ENCODE results near the gene NACC1. TPM values are rescaled to one million over a fixed set of nuclear protein-coding genes. Genes with fewer than 3 reads are reported as not detected.

NACC1 gene
- total and polyA plus RNA-seq, 2 of the 8 experiments (the other 6 are each of a cell fraction or from before 2014, with no cell fraction given) = 234 to 301 TPM

GRCh38 chr19:13150187-13150930 lies 32.3 kb downstream of the NACC1 start, which contains the start of the genes IER2 and STX10 (continued):
- TF ChIP-seq CHD7 (IDR thresholded peaks at IDR 0.05; ENCODE audit: insufficient replicate concordance, low read length) (no peak), TEAD4 (IDR thresholded peaks at IDR 0.05; ENCODE audit: low read depth, low read length) (no peak; the same call in 1 of the 2 replicates), NRF1 (IDR thresholded peaks at IDR 0.05; ENCODE audit: low read depth, low read length) (no peak), HDAC6 (IDR thresholded peaks at IDR 0.05; ENCODE audit: low read depth, low read length) (no peak), MAX (IDR thresholded peaks at IDR 0.05) (peak; percentile 81), KDM1A (IDR thresholded peaks at IDR 0.05; ENCODE audit: borderline replicate concordance, low read length) (no peak), RBBP5 (IDR thresholded peaks at IDR 0.05; ENCODE audit: borderline replicate concordance, low read depth, low read length) (no peak), ATF2 (IDR thresholded peaks at IDR 0.05; ENCODE audit: low read length) (no peak)

All from H1 (cell line).